Panc1 (cell line): ENCODE measurements around the gene ITM2C.

Source experiments
- CTCF ChIP-seq: fragments of 450-650 bp; IDR thresholded peaks from 2 replicates; pipeline ENCODE4 v1.5.1; 2017; ENCODE audit warnings: mild to moderate bottlenecking
- POLR2AphosphoS5 ChIP-seq: IDR thresholded peaks from 2 replicates; pipeline ENCODE4 v1.6.1; 2012; ENCODE audit warnings: mild to moderate bottlenecking, low read depth, low read length, moderate library complexity
- REST ChIP-seq, 2 experiments: IDR thresholded peaks; 2 replicates each; pipeline ENCODE4 v1.6.1; 2011 to 2012; ENCODE audit warnings: low read depth in 2 of 2, control low read depth in 1 of 2, low read length in 1 of 2, mild to moderate bottlenecking in 1 of 2, moderate library complexity in 1 of 2; ENCODE audit not compliant: insufficient read depth in 1 of 2

GRCh38 chr2:230915319-230915718, 50.6 kb downstream of the ITM2C start:
- no peak for TF ChIP-seq CTCF
- TF ChIP-seq REST (IDR thresholded peaks at IDR 0.05; ENCODE audit: insufficient read depth in 1 of 2, low read depth in 2 of 2, low read length in 1 of 2), result no peak
- TF ChIP-seq POLR2AphosphoS5, result no peak
